ENCODE data around the gene TPCN2. TPM values are rescaled to one million over a fixed set of nuclear protein-coding genes. Genes with fewer than 3 reads are reported as not detected.

TPCN2 gene
- total and polyA plus RNA-seq, 2 of the 8 experiments (the other 6 are each of a cell fraction or from before 2014, with no cell fraction given): 9.7 to 18.6 TPM

DNA sequence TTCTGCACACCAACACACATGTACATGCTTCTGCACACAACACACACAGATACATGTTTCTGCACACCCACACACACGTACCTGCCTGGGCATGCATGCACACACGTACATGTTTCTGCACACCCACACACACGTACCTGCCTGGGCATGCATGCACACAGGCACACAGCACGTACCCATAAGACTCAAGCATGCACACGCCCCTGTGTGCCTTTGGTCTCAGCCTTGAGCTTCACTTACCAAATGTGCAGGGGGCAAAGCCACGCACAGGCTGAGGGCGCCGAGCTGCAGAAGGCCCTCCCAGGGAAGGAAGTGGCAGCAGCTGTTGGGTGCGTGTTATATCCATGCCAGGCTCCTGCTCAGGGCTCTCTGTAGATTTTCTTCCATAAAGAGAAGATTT lies 72.3 kb downstream of the TPCN2 start:
- peaks cover 0 to 26% (median 18%) of the 10 kb centered on the region in 4 experiments; a peak in 6 of 7 replicates for H3K4me1 ChIP-seq (replicated peaks in 1 of 4; ENCODE audit: control insufficient read depth in 3 of 4, insufficient read depth in 4 of 4, low read length in 3 of 4)
- ChIA-PET CTCF (ENCODE audit: partially characterized antibody) (interaction anchor here (3.9 kb wide), 1 partner anchor 11 kb away, joined by 20 read pairs; no protein-coding TSS in a partner anchor), POLR2A (ENCODE audit: partially characterized antibody) (interaction anchor here (0.9 to 2.8 kb wide), 2 partner anchors 11 to 16 kb away, joined by 3 to 13 read pairs; no protein-coding TSS in a partner anchor)
- H2BK12ac ChIP-seq (ENCODE audit: low read depth, low read length): peak overlapping the region; percentile 88; the same call in 1 of the 2 replicates
- H2AK5ac ChIP-seq (ENCODE audit: low read depth, low read length): peak overlapping the region; percentile 79; the same call in 1 of the 2 replicates
- no peak overlapping the region; the same call in 1 of the 2 replicates for H2BK15ac ChIP-seq (ENCODE audit: low read length)
- H3K9ac ChIP-seq (replicated peaks in 1 of 4; ENCODE audit: extremely low read depth in 1 of 4, low read depth in 3 of 4, low read length in 3 of 4): no peak overlapping the region
- FAIRE-seq: no peak
- H3K27me3 ChIP-seq (replicated peaks in 1 of 4; ENCODE audit: control insufficient read depth in 3 of 4, extremely low read depth in 1 of 4, insufficient read depth in 3 of 4, low read length in 3 of 4): peaks cover 0 to 4% (median under 1%) of the 10 kb centered on the region in 4 experiments; a peak in 3 of 7 replicates
- no peak overlapping the region for H3K14ac ChIP-seq (ENCODE audit: insufficient read length)
- no peak for TF ChIP-seq BACH1 (IDR thresholded peaks at IDR 0.05; ENCODE audit: low read length)
- no peak for TF ChIP-seq ZNF274 (IDR thresholded peaks at IDR 0.05; ENCODE audit: borderline replicate concordance, extremely low read depth, low read length)
- TF ChIP-seq, protein P1, sequence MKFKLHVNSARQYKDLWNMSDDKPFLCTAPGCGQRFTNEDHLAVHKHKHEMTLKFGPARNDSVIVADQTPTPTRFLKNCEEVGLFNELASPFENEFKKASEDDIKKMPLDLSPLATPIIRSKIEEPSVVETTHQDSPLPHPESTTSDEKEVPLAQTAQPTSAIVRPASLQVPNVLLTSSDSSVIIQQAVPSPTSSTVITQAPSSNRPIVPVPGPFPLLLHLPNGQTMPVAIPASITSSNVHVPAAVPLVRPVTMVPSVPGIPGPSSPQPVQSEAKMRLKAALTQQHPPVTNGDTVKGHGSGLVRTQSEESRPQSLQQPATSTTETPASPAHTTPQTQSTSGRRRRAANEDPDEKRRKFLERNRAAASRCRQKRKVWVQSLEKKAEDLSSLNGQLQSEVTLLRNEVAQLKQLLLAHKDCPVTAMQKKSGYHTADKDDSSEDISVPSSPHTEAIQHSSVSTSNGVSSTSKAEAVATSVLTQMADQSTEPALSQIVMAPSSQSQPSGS (IDR thresholded peaks at IDR 0.05; ENCODE audit: low read length): no peak
- no peak for TF ChIP-seq NRF1 (IDR thresholded peaks at IDR 0.05; ENCODE audit: low read depth, low read length)
- TF ChIP-seq ASH2L (IDR thresholded peaks at IDR 0.05; ENCODE audit: low read length): no peak
- TF ChIP-seq HDAC6 (IDR thresholded peaks at IDR 0.05; ENCODE audit: low read depth, low read length): no peak
- TF ChIP-seq SIX5 (IDR thresholded peaks at IDR 0.05; ENCODE audit: low read depth, low read length): no peak
- no peak for TF ChIP-seq SIRT6 (IDR thresholded peaks at IDR 0.05; ENCODE audit: low read length)
- TF ChIP-seq SP4 (IDR thresholded peaks at IDR 0.05; ENCODE audit: low read length): no peak
- TF ChIP-seq MAFK (IDR thresholded peaks at IDR 0.05; ENCODE audit: low read depth, low read length): no peak
- no peak overlapping the region for H3K56ac ChIP-seq (replicated peaks; ENCODE audit: insufficient read length, low read depth, low read length)
- no peak overlapping the region for H3K4ac ChIP-seq (replicated peaks; ENCODE audit: insufficient read length, low read depth, low read length)
- WGBS, 2 experiments (ENCODE audit: extremely low coverage in 1 of 2, insufficient coverage in 1 of 2, insufficient read length in 1 of 2, insufficient replicate concordance in 2 of 2, low coverage in 1 of 2, low lambda C conversion rate in 2 of 2, missing lambda C conversion rate in 1 of 2): 87% methylated on average over 9 of the region's 9 CpGs; no CpG with 5 or more reads in 1 of the 2 experiments
- H3K23ac ChIP-seq (ENCODE audit: insufficient read length): no peak overlapping the region
- H4K20me1 ChIP-seq (replicated peaks in 1 of 2; ENCODE audit: control insufficient read depth in 1 of 2, insufficient read depth in 2 of 2, low read length in 2 of 2): no peaks in the 10 kb centered on the region
- no peaks in the 10 kb centered on the region for H3K79me2 ChIP-seq (ENCODE audit: control insufficient read depth in 1 of 2, insufficient read depth in 2 of 2, low read length in 2 of 2)
- peak overlapping the region; percentile 60; the same call in 1 of the 2 replicates for H3K18ac ChIP-seq (ENCODE audit: extremely low read depth, low read length)
- no peak for DNase-seq (ENCODE audit: low read depth in 1 of 2, low spot score in 2 of 2)
- H4K91ac ChIP-seq (replicated peaks; ENCODE audit: insufficient read length, low read length): peak overlapping the region; percentile 76
- H3K4me3 ChIP-seq (ENCODE audit: extremely low read depth in 1 of 4, insufficient read depth in 2 of 4, low read depth in 3 of 4, low read length in 4 of 4): no peak overlapping the region
- peak overlapping the region; percentile 9; the same call in 1 of the 2 replicates for H2BK5ac ChIP-seq (ENCODE audit: low read depth, low read length)
- no peaks in the 10 kb centered on the region; a peak in 2 of 4 replicates for H3K9me3 ChIP-seq (ENCODE audit: insufficient read depth in 2 of 2, low read depth in 1 of 2, low read length in 1 of 2)
- H3K4me2 ChIP-seq (ENCODE audit: insufficient read depth in 1 of 2, low read depth in 2 of 2, low read length in 2 of 2): no peak overlapping the region
- H3K36me3 ChIP-seq (ENCODE audit: control insufficient read depth in 2 of 4, insufficient read depth in 4 of 4, low read length in 3 of 4): no peaks in the 10 kb centered on the region
- no peak overlapping the region for H2BK120ac ChIP-seq (replicated peaks; ENCODE audit: low read depth, low read length)
- peak overlapping the region; percentile 40; the same call in 1 of the 2 replicates for H2BK20ac ChIP-seq (ENCODE audit: low read length)
- no peak overlapping the region for H4K8ac ChIP-seq (ENCODE audit: extremely low read depth, insufficient read depth, low read length)
- no peak overlapping the region for H4K5ac ChIP-seq (ENCODE audit: insufficient read length, low read depth, low read length)
- no peaks in the 10 kb centered on the region for H3K79me1 ChIP-seq (ENCODE audit: low read depth, low read length)
- no peak overlapping the region for H2AFZ ChIP-seq (ENCODE audit: low read length)
- H3K23me2 ChIP-seq (ENCODE audit: low read depth, low read length): peaks cover 3% of the 10 kb centered on the region; the same call in 1 of the 2 replicates
- H3K27ac ChIP-seq (ENCODE audit: low read depth, low read length): no peak overlapping the region
